H1 (cell line): ENCODE results near the gene PTPN3. TPM values are rescaled to one million over a fixed set of nuclear protein-coding genes. Genes with fewer than 3 reads are reported as not detected.

Source experiments
- CTCF ChIA-PET: fragments of 300-600 bp; sonication (Branson Sonifier 250); formaldehyde crosslinking; loops from one replicate; lab custom pipeline; 2021; ENCODE audit not compliant: partially characterized antibody; lab: Charles Lee
- POLR2A ChIA-PET: fragments of 300-600 bp; sonication (Branson Sonifier 250); formaldehyde crosslinking; loops from one replicate; lab custom pipeline; 2021; ENCODE audit warnings: inconsistent platforms; ENCODE audit not compliant: partially characterized antibody; lab: Charles Lee
- DNase-seq, 2 experiments: peaks; one replicate each; pipeline versions ENCODE4 v3.0.0 to v3.0.0-alpha.2; 2010 to 2022; ENCODE audit warnings: low spot score in 2 of 2, low read depth in 1 of 2, mixed read lengths in 1 of 2
- FAIRE-seq: peaks from 2 replicates; lab custom pipeline; 2011; peaks lifted over from hg19 to GRCh38; lab: Jason Lieb, UNC
- H2AFZ ChIP-seq: 2 replicates; pipeline ENCODE4 v1.8.1; 2012; ENCODE audit warnings: low read length, inconsistent platforms
- H2AK5ac ChIP-seq: 2 replicates; pipeline ENCODE4 v1.6.1; 2013; ENCODE audit warnings: low read depth, low read length
- H2BK120ac ChIP-seq: replicated peaks from 2 replicates; pipeline ENCODE3; 2013; ENCODE audit warnings: low read depth, low read length, inconsistent platforms
- H2BK12ac ChIP-seq: 2 replicates; pipeline ENCODE4 v1.6.1; 2013; ENCODE audit warnings: low read depth, low read length
- H2BK15ac ChIP-seq: 2 replicates; pipeline ENCODE4 v1.6.1; 2013; ENCODE audit warnings: low read length
- H2BK20ac ChIP-seq: 2 replicates; pipeline ENCODE4 v1.6.1; 2013; ENCODE audit warnings: low read length
- H2BK5ac ChIP-seq: 2 replicates; pipeline ENCODE4 v1.6.1; 2013; ENCODE audit warnings: low read depth, low read length
- H3K14ac ChIP-seq: 2 replicates; pipeline ENCODE4 v1.6.1; 2013; ENCODE audit warnings: inconsistent platforms; ENCODE audit not compliant: insufficient read length
- H3K18ac ChIP-seq: 2 replicates; pipeline ENCODE4 v1.6.1; 2013; ENCODE audit warnings: low read length; ENCODE audit errors: extremely low read depth
- H3K23ac ChIP-seq: 2 replicates; pipeline ENCODE4 v1.6.1; 2013; ENCODE audit warnings: inconsistent platforms; ENCODE audit not compliant: insufficient read length
- H3K23me2 ChIP-seq: 2 replicates; pipeline ENCODE4 v1.6.1; 2013; ENCODE audit warnings: low read depth, low read length
- H3K27ac ChIP-seq: 2 replicates; pipeline ENCODE4 v1.6.1; 2011; ENCODE audit warnings: low read depth, low read length, inconsistent platforms
- H3K27me3 ChIP-seq, 4 experiments: replicated peaks in 1 of 4; 1 replicate in 1 of 4; 2 replicates in 3 of 4; pipeline versions ENCODE4 v1.6.1 to v1.8.1; 2011 to 2013; ENCODE audit warnings: low read length in 3 of 4, mild to moderate bottlenecking in 3 of 4, inconsistent platforms in 2 of 4, mixed read lengths in 2 of 4, moderate library complexity in 1 of 4; ENCODE audit not compliant: control insufficient read depth in 3 of 4, insufficient read depth in 3 of 4; ENCODE audit errors: extremely low read depth in 1 of 4
- H3K36me3 ChIP-seq, 4 experiments: 2 replicates each; pipeline versions ENCODE4 v1.6.1 to v1.8.1; 2011 to 2013; ENCODE audit warnings: mild to moderate bottlenecking in 4 of 4, low read length in 3 of 4, moderate library complexity in 2 of 4, control low read depth in 1 of 4, inconsistent platforms in 1 of 4; ENCODE audit not compliant: insufficient read depth in 4 of 4, control insufficient read depth in 2 of 4
- H3K4ac ChIP-seq: replicated peaks from 2 replicates; pipeline ENCODE3; 2013; ENCODE audit warnings: low read length, low read depth, mixed read lengths, inconsistent platforms; ENCODE audit not compliant: insufficient read length
- H3K4me1 ChIP-seq, 4 experiments: replicated peaks in 1 of 4; 1 replicate in 1 of 4; 2 replicates in 3 of 4; pipeline versions ENCODE4 v1.6.1 to v1.8.1; 2011 to 2013; ENCODE audit warnings: low read length in 3 of 4, inconsistent platforms in 2 of 4, mixed read lengths in 1 of 4; ENCODE audit not compliant: insufficient read depth in 4 of 4, control insufficient read depth in 3 of 4
- H3K4me2 ChIP-seq, 2 experiments: 2 replicates each; pipeline versions ENCODE4 v1.6.1 to v1.8.1; 2011 to 2013; ENCODE audit warnings: low read depth in 2 of 2, low read length in 2 of 2, control low read depth in 1 of 2, inconsistent platforms in 1 of 2, mild to moderate bottlenecking in 1 of 2; ENCODE audit not compliant: insufficient read depth in 1 of 2
- H3K4me3 ChIP-seq, 4 experiments: fragments of 200-600, 300-600 bp in 1 of 4; sonication (generic), shearing (Covaris generic), sonication (Bioruptor Twin) in 1 of 4; 2 replicates each; pipeline versions ENCODE4 v1.5.1 to v1.8.1; 2011 to 2016; ENCODE audit warnings: low read length in 4 of 4, low read depth in 3 of 4, control low read depth in 2 of 4, inconsistent platforms in 2 of 4, mild to moderate bottlenecking in 2 of 4, mixed read lengths in 1 of 4, moderate library complexity in 1 of 4; ENCODE audit not compliant: insufficient read depth in 2 of 4; ENCODE audit errors: extremely low read depth in 1 of 4
- H3K56ac ChIP-seq: replicated peaks from 2 replicates; pipeline ENCODE3; 2013; ENCODE audit warnings: low read depth, mild to moderate bottlenecking, mixed read lengths, low read length, inconsistent platforms; ENCODE audit not compliant: insufficient read length
- H3K79me1 ChIP-seq: 2 replicates; pipeline ENCODE4 v1.6.1; 2013; ENCODE audit warnings: low read depth, low read length, control low read depth
- H3K79me2 ChIP-seq, 2 experiments: 2 replicates each; pipeline versions ENCODE4 v1.6.1 to v1.8.1; 2012 to 2013; ENCODE audit warnings: low read length in 2 of 2, mild to moderate bottlenecking in 2 of 2, inconsistent platforms in 1 of 2; ENCODE audit not compliant: insufficient read depth in 2 of 2, control insufficient read depth in 1 of 2
- H3K9ac ChIP-seq, 4 experiments: replicated peaks in 1 of 4; 1 replicate in 1 of 4; 2 replicates in 3 of 4; pipeline versions ENCODE4 v1.6.1 to v1.8.1; 2011 to 2013; ENCODE audit warnings: low read depth in 3 of 4, low read length in 3 of 4, control low read depth in 2 of 4, mild to moderate bottlenecking in 2 of 4, moderate library complexity in 2 of 4, inconsistent platforms in 1 of 4; ENCODE audit errors: extremely low read depth in 1 of 4
- H3K9me3 ChIP-seq, 2 experiments: 2 replicates each; pipeline versions ENCODE4 v1.6.1 to v1.8.1; 2012 to 2013; ENCODE audit warnings: mild to moderate bottlenecking in 2 of 2, moderate library complexity in 2 of 2, control low read depth in 1 of 2, inconsistent platforms in 1 of 2, low read depth in 1 of 2, low read length in 1 of 2, mixed read lengths in 1 of 2; ENCODE audit not compliant: insufficient read depth in 2 of 2
- H4K20me1 ChIP-seq, 2 experiments: replicated peaks in 1 of 2; 2 replicates each; pipeline versions ENCODE3 to v1.8.1; 2011 to 2013; ENCODE audit warnings: inconsistent platforms in 2 of 2, low read length in 2 of 2, mild to moderate bottlenecking in 1 of 2; ENCODE audit not compliant: insufficient read depth in 2 of 2, control insufficient read depth in 1 of 2
- H4K5ac ChIP-seq: 2 replicates; pipeline ENCODE4 v1.6.1; 2013; ENCODE audit warnings: low read length, low read depth, mixed read lengths, inconsistent platforms; ENCODE audit not compliant: insufficient read length
- H4K8ac ChIP-seq: 2 replicates; pipeline ENCODE4 v1.8.0; 2013; ENCODE audit warnings: mild to moderate bottlenecking, moderate library complexity, low read length, inconsistent platforms; ENCODE audit not compliant: insufficient read depth; ENCODE audit errors: extremely low read depth
- H4K91ac ChIP-seq: replicated peaks from 2 replicates; pipeline ENCODE3; 2013; ENCODE audit warnings: low read length, mixed read lengths, inconsistent platforms; ENCODE audit not compliant: insufficient read length
- BACH1 ChIP-seq: IDR thresholded peaks from 2 replicates; pipeline ENCODE4 v1.6.1; 2012; ENCODE audit warnings: low read length, improper control_type of control experiment
- BCL11A ChIP-seq, 2 experiments: IDR thresholded peaks; one replicate each; pipeline ENCODE4 v1.6.1; 2011; ENCODE audit warnings: low read depth in 2 of 2, low read length in 2 of 2, mild to moderate bottlenecking in 2 of 2
- CBX8 ChIP-seq: fragments of 300-800, 300-1000 bp; sonication (generic); IDR thresholded peaks from 2 replicates; pipeline ENCODE4 v1.7.1; 2016; ENCODE audit warnings: low read depth, low read length, borderline replicate concordance
- EGR1 ChIP-seq: IDR thresholded peaks from 2 replicates; pipeline ENCODE4 v1.6.1; 2011; ENCODE audit warnings: low read depth, low read length, borderline replicate concordance
- EP300 ChIP-seq, 2 experiments: IDR thresholded peaks; 1 replicate in 1 of 2; 2 replicates in 1 of 2; pipeline ENCODE4 v1.6.1; 2011 to 2012; ENCODE audit warnings: low read depth in 2 of 2, low read length in 2 of 2, mild to moderate bottlenecking in 2 of 2, borderline replicate concordance in 1 of 2, inconsistent platforms in 1 of 2, moderate library complexity in 1 of 2
- GTF2F1 ChIP-seq: IDR thresholded peaks from 2 replicates; pipeline ENCODE4 v1.6.1; 2012; ENCODE audit warnings: low read depth, low read length, improper control_type of control experiment, borderline replicate concordance
- JUN ChIP-seq: IDR thresholded peaks from 2 replicates; pipeline ENCODE4 v1.6.1; 2011; ENCODE audit warnings: low read depth, mild to moderate bottlenecking, improper control_type of control experiment, low read length
- NRF1 ChIP-seq: IDR thresholded peaks from 2 replicates; pipeline ENCODE4 v1.6.1; 2011; ENCODE audit warnings: mild to moderate bottlenecking, low read depth, low read length, improper control_type of control experiment
- POLR2AphosphoS5 ChIP-seq: IDR thresholded peaks from 2 replicates; pipeline ENCODE4 v1.6.1; 2011; ENCODE audit warnings: low read depth, low read length
- POU5F1 ChIP-seq: IDR thresholded peaks from 2 replicates; pipeline ENCODE4 v1.6.1; 2011; ENCODE audit warnings: low read depth, mild to moderate bottlenecking, low read length, moderate library complexity
- SP1 ChIP-seq: IDR thresholded peaks from 2 replicates; pipeline ENCODE4 v1.6.1; 2011; ENCODE audit warnings: low read depth, low read length
- SP4 ChIP-seq: IDR thresholded peaks from 2 replicates; pipeline ENCODE4 v1.6.1; 2012; ENCODE audit warnings: low read length, inconsistent platforms
- YY1 ChIP-seq: IDR thresholded peaks from 2 replicates; pipeline ENCODE4 v1.6.1; 2011; ENCODE audit warnings: low read depth, mild to moderate bottlenecking, low read length
- WGBS, 2 experiments: shearing (Covaris generic) in 1 of 2; methylation state at CpG; one replicate each; pipeline versions ENCODE4 v1.1.6 to v1.1.7; 2013 to 2015; ENCODE audit warnings: low lambda C conversion rate in 2 of 2, mixed read lengths in 2 of 2, inconsistent platforms in 1 of 2, low coverage in 1 of 2, missing lambda C conversion rate in 1 of 2; ENCODE audit not compliant: insufficient replicate concordance in 2 of 2, insufficient coverage in 1 of 2, insufficient read length in 1 of 2; ENCODE audit errors: extremely low coverage in 1 of 2, missing lambda C conversion rate in 1 of 2; 5-methylcytosine and 5-hydroxymethylcytosine counted together
- polyA plus RNA-seq, 7 experiments: library from polyadenylated mRNA; depleted of rRNA in 3 of 7; stranded (reverse) in 5 of 7; unstranded in 2 of 7; fragments of >200 nt in 5 of 7; fragments of 200-250 nt in 2 of 7; gene quantifications; 1 replicate in 5 of 7; 2 replicates in 1 of 7; 4 replicates in 1 of 7; pipeline versions ENCODE4 v1.2.1 to v1.2.3, GENCODE V29; 2011 to 2013; ENCODE audit warnings: missing spikeins in 2 of 7, mixed read lengths in 2 of 7
- total RNA-seq: library from RNA; stranded (reverse); fragmentation: NEBNext Ultra II Directional; extraction: Animal tissue kit (Norgen Biotek cat#: 25700); gene quantifications from 2 replicates; pipeline ENCODE4 v1.2.1, GENCODE V29; 2021
- TF ChIP-seq, protein P1 (sequence below): IDR thresholded peaks from 2 replicates; pipeline ENCODE4 v1.6.1; 2011; ENCODE audit warnings: low read length, improper control_type of control experiment

The PTPN3 gene
- total and polyA plus RNA-seq, 2 of the 8 experiments (the other 6 are each of a cell fraction or from before 2014, with no cell fraction given) = 2.9 to 3.7 TPM

DNA sequence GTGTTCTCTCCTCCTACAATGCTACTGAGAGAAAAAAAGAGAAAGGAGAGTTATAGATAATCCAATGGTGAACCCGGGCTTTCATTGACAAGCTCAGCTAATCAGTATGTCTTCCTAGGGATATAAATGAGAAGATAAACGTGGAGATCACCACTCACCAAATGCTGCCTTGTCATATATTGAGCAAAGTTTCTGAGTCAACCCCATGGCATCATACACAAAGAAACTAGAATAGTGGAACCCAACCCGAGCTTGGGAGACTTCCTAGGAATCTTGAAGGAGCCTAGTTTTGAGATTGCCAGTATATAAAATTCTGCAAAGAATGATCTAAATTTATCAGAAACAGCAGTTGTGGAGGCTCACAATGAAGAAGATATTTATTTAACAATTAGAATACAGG lies 47.8 kb downstream of the PTPN3 start:
- Histone ChIP-seq H2BK12ac (no peak overlapping the region), H2AFZ (no peak overlapping the region), H3K4me1 (peaks cover 0 to 6% (median 1%) of the 10 kb centered on the region in 4 experiments; a peak in 3 of 7 replicates), H3K4ac (no peak overlapping the region), H3K23me2 (no peaks in the 10 kb centered on the region), H3K9ac (no peak overlapping the region), H3K23ac (no peak overlapping the region), H2BK20ac (no peak overlapping the region), H3K79me2 (no peaks in the 10 kb centered on the region), H3K4me3 (no peak overlapping the region), H2AK5ac (no peak overlapping the region), H3K27ac (no peak overlapping the region), H4K8ac (no peak overlapping the region), H4K5ac (no peak overlapping the region), H3K79me1 (no peaks in the 10 kb centered on the region), H3K9me3 (no peaks in the 10 kb centered on the region), H4K91ac (no peak overlapping the region), H3K36me3 (no peaks in the 10 kb centered on the region), H2BK120ac (no peak overlapping the region), H2BK15ac (no peak overlapping the region), H3K18ac (no peak overlapping the region), H4K20me1 (no peaks in the 10 kb centered on the region), H3K14ac (no peak overlapping the region), H3K4me2 (no peak overlapping the region), H2BK5ac (no peak overlapping the region), H3K27me3 (no peaks in the 10 kb centered on the region), H3K56ac (no peak overlapping the region)
- FAIRE-seq = no peak
- POLR2A ChIA-PET = no interaction called here
- 33% methylated on average over 3 of the region's 3 CpGs; no CpG with 5 or more reads in 1 of the 2 experiments for WGBS, 2 experiments
- DNase-seq = no peak
- CTCF ChIA-PET = interaction anchor here (0.9 to 15.2 kb wide), 12 partner anchors 8 to 430 kb away, joined by 3 to 236 read pairs (median 5); no protein-coding TSS in a partner anchor
- TF ChIP-seq EGR1 = no peak
- TF ChIP-seq YY1 = no peak
- TF ChIP-seq GTF2F1 = no peak
- TF ChIP-seq POLR2AphosphoS5 = no peak
- TF ChIP-seq BCL11A (IDR thresholded peaks at IDR 0.05; ENCODE audit: low read depth in 2 of 2, low read length in 2 of 2) = no peak
- TF ChIP-seq EP300 (IDR thresholded peaks at IDR 0.05; ENCODE audit: borderline replicate concordance in 1 of 2, low read depth in 2 of 2, low read length in 2 of 2) = no peak
- no peak for TF ChIP-seq POU5F1
- no peak for TF ChIP-seq SP1
- TF ChIP-seq CBX8 = no peak
- no peak for TF ChIP-seq JUN
- no peak for TF ChIP-seq NRF1
- TF ChIP-seq SP4 = no peak
- TF ChIP-seq, protein P1, sequence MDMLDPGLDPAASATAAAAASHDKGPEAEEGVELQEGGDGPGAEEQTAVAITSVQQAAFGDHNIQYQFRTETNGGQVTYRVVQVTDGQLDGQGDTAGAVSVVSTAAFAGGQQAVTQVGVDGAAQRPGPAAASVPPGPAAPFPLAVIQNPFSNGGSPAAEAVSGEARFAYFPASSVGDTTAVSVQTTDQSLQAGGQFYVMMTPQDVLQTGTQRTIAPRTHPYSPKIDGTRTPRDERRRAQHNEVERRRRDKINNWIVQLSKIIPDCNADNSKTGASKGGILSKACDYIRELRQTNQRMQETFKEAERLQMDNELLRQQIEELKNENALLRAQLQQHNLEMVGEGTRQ = no peak
- no peak for TF ChIP-seq BACH1
